GM12891 (cell line): Measurements from ENCODE around the gene LIPC.

Source experiments
- POLR2A ChIP-seq: IDR thresholded peaks from 2 replicates; pipeline ENCODE4 v1.6.1; 2011; ENCODE audit warnings: low read depth, low read length, control low read depth
- POLR2AphosphoS5 ChIP-seq: IDR thresholded peaks from 2 replicates; pipeline ENCODE4 v1.6.1; 2011; ENCODE audit warnings: low read depth, low read length, control low read depth
- SPI1 ChIP-seq: IDR thresholded peaks from 2 replicates; pipeline ENCODE4 v1.6.1; 2011; ENCODE audit warnings: low read depth, low read length, control low read depth
- TAF1 ChIP-seq: IDR thresholded peaks from 2 replicates; pipeline ENCODE4 v1.6.1; 2011; ENCODE audit warnings: low read depth, low read length, control low read depth

DNA sequence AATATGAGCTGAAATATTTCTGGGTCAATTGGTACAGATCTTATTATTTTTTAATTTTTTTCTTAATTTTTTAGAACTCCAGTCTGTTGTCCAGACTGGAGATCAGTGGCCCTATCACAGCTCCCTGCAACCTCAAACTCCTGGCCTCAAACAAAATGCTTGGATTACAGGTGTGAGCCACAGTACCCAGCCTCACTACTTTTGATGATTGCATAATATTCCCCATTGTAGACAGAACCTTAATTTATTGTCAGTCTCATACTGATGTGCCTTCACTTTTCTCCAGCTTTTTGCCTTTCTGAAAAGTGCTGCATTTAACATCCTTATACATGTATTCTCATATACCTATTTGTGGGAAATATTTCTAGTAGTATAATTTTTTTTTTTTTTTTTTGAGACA, 144.9 kb downstream of the LIPC start:
- no peak for TF ChIP-seq SPI1
- TF ChIP-seq POLR2AphosphoS5: no peak
- no peak for TF ChIP-seq POLR2A
- no peak for TF ChIP-seq TAF1
